T-helper 9 cell (primary cell): ENCODE results near the gene DENND1A.

Experiments
- DNase-seq: peaks from one replicate; pipeline ENCODE4 v3.0.0-alpha.2; 2020

Gene DENND1A

GRCh38 chr9:123361086-123361730 is 568.7 kb downstream of the DENND1A start:
- DNase-seq = no peak

DNA sequence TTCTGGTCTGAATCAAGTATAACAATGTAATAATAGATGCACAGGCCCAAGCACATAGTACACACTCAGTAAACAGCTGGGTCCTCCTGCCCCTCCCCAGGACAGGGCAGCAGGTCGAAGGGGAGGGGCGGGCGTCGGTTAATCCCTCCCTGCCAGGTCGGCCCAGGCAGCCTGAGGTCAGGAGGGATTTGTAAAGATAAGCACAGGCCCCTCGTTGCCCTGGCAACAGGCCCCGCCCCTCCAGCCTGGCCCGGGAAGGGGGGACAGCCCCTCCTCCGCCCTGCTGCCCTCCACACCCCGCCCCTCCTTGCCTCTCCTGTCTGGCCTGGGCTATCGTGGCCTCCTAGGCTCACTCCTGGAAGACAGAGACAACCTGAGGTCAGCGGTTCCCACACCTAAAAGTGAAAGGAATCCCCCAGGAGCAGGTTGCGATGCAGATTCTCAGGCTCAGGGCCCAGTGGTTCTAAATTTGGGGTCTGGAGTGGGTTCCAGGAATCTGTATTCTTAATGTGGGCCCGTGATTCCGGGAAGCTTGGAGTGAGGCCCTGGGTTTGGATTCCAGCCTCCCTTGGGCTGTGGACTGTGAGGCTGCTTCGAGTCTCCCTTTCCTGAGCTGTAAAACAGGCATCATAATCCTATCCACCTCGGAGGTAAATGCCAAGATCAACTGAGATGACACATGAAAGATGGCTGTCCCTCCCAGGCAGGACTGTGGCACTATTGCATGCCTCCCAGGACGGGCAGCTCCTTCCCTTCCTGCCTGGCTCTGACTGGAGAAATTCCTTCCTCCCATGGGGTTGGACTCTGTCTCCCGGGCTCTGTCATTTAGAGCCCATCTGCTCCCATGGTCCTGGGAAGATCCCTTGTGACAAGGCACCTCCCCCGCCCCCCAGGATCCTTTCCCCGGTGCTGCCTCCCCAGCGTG is 569.5 kb downstream of the DENND1A start:
- no peak for DNase-seq

GRCh38 chr9:123359546-123359945 is 570.4 kb downstream of the DENND1A start:
- DNase-seq = no peak

GRCh38 chr9:123359106-123359505 is 570.8 kb downstream of the DENND1A start:
- no peak for DNase-seq

DNA sequence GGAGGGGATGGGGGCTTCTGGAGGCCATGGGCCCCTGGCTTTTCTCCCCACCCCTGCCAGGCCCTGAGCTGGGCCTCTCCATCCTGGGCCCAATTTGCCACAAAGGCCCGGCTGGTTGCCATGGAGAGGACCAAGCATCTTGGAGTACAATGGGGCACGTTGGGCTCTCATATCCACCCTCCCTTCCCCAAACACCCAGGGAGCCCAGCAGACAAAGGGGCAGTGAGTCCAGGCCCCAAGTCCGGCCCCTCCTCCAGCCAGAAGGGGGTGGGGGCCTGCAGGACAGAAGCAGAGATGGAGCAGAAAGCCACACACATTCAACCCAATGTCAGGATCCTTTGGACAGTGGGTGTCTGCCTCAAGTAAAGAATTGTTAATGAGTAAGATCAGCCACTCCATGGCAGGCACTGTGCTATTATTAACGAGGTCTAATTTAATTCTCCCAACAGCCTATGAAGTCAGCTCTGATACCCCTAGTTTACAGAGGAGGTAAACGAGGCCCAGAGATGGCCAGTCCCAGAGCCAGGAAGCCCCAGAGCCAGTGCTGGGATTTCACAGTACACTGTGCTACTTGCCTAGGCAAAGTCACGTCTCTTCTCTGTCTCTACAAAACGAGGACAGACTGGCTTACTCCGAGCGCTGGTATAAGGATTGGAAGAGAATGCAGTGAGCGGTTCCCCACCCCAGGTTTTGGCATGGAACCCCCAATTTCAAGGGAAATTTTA is 571.6 kb downstream of the DENND1A start:
- no peak for DNase-seq

DNA sequence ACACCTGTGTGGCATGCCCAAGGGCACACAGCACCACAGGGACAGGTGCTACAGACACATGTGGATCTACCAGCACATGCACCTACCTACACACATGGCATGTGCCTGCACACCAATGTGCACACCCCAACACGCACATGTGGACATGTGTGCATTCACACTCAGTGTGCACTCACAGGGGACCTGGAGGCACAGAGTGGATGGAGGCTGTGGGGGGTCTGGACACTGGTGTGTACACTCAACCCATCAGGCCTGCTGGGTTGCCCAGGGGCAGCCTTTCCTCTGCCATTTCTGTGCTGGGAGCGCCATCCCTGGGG is 572.2 kb downstream of the DENND1A start:
- DNase-seq = no peak

DNA sequence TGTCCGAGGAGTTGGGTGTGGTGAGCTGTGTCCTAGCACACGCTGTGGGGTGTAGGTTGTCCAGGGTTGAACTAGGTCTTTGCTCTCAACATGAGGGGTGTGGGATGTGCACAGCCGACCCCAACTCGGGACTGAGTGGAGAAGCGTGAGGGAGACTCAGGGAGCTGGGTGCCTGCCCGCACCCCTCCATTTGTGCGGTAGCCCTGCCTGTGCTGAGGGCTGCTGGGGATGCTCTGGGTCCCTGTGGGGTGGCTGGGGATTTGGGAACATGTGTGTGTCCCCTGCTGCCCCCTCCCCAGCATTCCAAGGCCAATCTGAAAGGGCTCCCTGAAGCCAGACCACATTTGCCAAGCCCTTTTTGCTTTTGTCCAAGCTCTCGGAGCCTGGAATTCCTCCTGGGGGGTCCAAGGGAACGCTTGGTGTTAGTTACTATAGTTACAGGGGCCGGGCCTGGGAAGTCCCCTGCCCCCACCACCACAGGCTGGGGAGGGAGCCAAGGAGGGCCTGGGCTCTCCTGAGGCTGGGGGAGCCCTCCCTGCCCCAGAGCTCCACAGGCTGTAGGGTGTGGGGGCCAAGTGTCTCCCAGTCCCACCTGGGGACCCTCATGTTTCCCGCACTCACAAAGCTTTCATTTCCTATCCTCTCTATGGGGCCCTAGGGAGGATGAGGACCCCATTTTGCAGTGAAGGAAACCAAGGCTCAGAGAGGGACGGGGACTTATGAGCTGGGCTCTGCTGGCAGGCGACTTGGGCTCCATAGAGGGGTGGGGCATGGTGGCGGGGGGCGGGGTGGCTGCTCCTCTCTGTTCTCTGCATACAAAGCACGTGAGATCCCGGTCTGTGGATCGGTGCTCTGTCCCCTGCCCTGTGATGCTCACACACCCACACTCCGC is 572.8 kb downstream of the DENND1A start:
- DNase-seq = no peak

DNA sequence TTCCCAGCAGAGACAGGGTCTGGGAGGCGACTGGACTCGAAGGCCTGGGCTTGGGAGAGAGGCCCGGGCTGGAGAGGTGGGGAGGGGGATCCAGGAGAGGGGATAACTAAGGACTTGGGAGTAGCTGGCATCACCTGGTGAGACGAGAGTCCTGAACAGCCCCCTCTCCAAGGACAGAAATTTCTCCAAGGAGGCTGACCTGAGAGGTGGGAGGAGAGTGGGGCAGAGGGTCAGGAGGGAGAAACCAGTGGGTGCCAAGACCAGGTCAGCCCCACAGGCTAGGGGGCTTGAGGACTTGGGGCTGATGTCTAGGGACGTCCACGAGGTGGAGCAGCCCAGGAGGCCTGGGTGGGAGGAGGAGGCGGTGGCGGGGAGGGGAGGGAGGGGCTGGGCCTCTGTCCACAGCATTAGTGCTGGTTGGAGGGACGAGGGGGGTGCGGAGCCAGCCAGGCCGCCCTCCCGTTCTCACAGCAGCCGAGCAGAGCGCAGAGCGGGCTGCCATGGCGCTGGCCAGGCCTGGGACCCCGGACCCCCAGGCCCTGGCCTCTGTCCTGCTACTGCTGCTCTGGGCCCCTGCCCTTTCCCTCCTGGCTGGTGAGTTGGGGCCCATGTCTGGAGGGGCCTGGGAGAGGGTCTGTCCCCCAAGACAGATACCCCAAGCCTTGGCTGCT is 574.0 kb downstream of the DENND1A start, which contains the start of gene CRB2:
CRB2 (plus strand) TSS at position 437 of the 671 bp plus-strand sequence; CDS start at position 501, 64 bp downstream.
- DNase-seq = no peak

DNA sequence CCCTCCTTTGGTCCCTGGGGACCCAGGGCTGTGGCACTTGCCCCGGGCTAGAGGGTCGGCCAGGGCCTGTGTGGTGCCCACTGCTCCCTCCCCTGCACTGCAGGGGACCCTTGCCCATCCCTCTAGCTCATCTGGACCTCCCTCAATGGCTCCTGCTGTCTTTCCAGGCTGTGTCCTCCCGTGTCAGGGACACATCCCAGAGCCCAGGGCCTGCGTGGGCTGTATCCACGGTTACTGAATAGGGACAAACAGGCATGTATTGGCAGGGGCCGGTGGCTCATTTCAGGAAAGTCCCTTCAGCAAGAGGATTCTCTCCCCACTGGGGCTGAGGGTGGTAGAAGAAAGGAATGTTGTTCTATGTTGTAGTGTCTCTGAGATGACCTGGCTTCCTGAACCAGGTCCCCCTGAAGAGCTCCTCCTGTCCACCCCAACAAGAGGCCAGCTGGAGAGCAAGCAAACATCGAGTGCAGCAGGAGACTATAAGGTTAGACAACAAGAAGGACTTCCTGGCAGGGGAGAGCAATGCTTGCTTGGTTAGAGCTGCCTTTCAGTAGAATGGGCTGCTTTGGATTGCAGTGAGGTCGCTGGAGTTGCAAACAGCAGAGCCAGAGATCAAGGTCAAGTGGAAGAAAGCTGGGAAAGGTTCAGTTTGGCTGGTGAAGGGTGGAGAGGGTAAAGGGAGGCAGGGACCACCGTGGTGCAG is 575.0 kb downstream of the DENND1A start:
- DNase-seq = no peak

DNA sequence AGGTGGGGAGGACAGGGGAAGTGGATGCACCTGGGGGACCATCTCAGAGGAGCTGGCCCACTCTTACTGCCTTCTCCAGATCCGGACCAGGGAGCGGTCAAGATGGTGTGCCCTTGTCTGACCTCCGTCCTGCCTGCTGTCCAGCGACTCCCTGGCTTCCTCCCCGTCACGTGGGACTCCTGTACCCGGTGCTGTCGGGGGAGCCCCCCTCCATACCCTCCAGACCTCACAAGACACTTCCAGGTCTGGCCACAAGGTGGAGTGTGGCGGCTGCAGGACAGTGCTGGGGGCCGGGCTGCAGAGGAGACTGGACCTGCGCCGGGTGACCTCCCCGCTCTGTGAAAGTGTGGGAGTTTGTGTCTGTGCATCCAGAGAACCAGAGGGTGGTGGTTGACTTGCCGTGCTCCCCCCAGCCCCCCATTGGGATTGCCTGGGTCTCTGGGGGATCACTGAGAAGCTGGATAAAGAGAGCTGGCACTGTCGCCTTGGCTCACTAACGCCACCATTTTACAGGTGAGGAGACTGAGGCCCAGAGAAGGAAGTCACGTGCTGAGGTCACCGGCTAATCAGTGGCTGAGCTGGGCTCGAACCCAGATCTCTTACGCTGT is 575.8 kb downstream of the DENND1A start:
- peak; percentile 42 for DNase-seq

DNA sequence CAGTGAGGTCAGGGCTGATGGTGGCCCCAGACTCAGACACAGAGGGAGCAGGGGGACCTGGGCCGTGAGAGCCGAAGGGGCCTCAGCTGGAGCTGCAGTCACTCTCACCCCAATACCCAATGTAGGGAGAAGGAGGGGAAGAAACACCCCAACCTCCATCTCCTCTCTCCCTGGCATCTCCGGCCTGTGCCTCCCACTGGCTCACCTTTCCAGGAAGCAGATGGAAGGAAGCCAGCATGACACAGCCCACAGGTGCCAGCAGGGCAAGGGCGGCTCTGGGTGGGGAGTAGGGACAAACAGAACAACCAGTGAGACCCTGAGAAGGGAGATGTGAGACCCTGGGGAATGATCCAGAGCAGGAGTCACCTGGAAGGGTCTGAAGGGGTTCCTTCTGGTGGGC is 576.9 kb downstream of the DENND1A start:
- DNase-seq = no peak

GRCh38 chr9:123350590-123351310 is 579.2 kb downstream of the DENND1A start:
- no peak for DNase-seq

- peak; percentile 48 for DNase-seq
Observed at GRCh38 chr9:123349691-123350480, 580.0 kb downstream of the DENND1A start.

- no peak for DNase-seq
Observed at GRCh38 chr9:123349033-123349432, 580.9 kb downstream of the DENND1A start.

GRCh38 chr9:123348317-123348992 is 581.5 kb downstream of the DENND1A start:
- DNase-seq = no peak

DNA sequence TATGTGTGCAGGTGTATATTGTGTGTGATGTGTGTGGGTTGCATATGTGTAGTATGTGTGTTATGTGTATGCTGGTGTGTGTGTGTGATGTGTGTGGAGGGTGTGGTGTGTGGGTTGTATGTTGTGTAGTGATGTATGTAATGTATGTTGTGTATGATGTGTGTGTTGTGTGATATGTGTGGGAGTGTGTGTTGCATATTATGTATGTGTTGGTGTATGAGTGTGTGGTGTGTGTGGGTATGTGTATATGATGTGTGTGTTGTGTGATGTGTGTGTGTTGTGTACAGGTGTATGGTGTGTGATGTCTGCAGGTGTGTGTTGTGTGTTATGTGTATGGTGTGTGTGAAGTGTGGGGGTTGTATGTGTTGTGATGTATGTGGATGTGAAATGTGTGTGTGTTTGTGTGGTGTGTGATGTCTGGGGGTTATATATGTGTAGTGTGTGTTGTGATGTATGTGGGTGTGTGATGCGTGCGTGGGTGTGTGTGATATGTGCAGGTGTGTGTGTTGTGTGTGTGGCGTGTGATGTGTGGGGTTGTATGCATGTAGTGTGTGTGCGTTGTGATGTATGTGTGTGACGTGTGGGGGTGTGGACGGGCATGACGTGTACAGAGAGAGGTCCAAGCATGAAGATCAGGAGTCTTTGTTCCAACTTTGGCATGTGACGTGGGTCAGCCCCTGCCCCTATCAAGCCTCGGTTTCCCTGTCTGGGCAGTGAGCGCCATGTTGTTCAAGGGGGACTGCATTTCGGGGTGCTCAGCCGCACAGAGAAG is 582.5 kb downstream of the DENND1A start:
- no peak for DNase-seq

GRCh38 chr9:123346826-123347225 is 583.1 kb downstream of the DENND1A start:
- no peak for DNase-seq

DNA sequence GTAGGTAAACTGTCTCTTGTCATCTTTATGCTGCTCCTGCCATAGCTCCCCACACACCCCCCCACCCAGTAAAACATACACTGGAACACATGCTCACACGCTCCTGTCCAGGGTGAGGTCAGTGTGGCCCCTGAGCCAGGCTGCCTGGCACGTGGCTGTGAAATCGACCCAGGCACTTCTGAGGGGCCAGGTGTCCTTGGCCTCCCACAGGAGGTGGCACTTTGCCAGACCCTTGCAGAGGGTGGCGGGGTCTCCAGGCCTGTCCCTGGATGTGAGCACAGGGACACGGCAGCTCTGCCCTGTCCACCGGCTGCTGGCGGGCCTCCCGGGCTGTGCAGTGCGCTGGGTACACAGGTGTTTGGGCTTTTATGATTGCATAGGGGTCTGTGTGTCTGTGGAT is 583.9 kb downstream of the DENND1A start:
- no peak for DNase-seq
